Measurements from ENCODE around the gene VPREB1.
"Not testable (repeated sequence)": the region's sequence is repeated elsewhere in the genome, so short reads cannot be mapped to it uniquely, and the experiment has no call there.

The VPREB1 gene

GRCh38 chr22:22214819-22215329 is 29.7 kb upstream of the VPREB1 start:
- DNase-seq (ENCODE audit: low spot score) = no peak

- no peak for DNase-seq (ENCODE audit: low spot score)
Measured at GRCh38 chr22:22215659-22216449, 28.7 kb upstream of the VPREB1 start.

GRCh38 chr22:22216450-22216959 is 28.1 kb upstream of the VPREB1 start:
- no peak for DNase-seq (ENCODE audit: low spot score)

- no peak for DNase-seq (ENCODE audit: low spot score)
Measured at GRCh38 chr22:22218302-22218701, 26.3 kb upstream of the VPREB1 start.

- DNase-seq (ENCODE audit: low spot score) = no peak
Measured at GRCh38 chr22:22219140-22219996, 25.2 kb upstream of the VPREB1 start.

- DNase-seq (ENCODE audit: low spot score) = not testable (repeated sequence)
Measured at GRCh38 chr22:22221043-22221442, 23.5 kb upstream of the VPREB1 start.

GRCh38 chr22:22226448-22227187 is 18.0 kb upstream of the VPREB1 start:
- DNase-seq (ENCODE audit: low spot score) = no peak

DNA sequence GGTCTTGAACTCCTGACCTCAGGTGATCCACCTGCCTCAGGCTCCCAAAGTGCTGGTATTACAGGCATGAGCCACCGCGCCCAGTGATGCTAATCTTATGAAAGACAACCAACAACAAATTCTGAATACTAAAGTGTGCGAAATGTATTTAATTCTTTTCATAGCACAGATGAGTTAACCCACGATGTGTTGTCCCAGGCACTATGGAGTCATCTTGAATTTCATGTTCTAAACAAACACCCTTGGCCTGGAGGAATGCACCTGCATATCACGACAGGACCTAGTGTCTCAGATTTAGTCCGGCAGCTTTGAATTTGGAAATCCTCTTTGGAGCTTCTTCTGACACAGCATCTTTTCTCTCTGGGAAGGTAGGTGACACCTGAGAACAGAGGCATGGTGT is 16.2 kb upstream of the VPREB1 start:
- DNase-seq (ENCODE audit: low spot score) = no peak

GRCh38 chr22:22228921-22229320 is 15.7 kb upstream of the VPREB1 start:
- no peak for DNase-seq (ENCODE audit: low spot score)

DNA sequence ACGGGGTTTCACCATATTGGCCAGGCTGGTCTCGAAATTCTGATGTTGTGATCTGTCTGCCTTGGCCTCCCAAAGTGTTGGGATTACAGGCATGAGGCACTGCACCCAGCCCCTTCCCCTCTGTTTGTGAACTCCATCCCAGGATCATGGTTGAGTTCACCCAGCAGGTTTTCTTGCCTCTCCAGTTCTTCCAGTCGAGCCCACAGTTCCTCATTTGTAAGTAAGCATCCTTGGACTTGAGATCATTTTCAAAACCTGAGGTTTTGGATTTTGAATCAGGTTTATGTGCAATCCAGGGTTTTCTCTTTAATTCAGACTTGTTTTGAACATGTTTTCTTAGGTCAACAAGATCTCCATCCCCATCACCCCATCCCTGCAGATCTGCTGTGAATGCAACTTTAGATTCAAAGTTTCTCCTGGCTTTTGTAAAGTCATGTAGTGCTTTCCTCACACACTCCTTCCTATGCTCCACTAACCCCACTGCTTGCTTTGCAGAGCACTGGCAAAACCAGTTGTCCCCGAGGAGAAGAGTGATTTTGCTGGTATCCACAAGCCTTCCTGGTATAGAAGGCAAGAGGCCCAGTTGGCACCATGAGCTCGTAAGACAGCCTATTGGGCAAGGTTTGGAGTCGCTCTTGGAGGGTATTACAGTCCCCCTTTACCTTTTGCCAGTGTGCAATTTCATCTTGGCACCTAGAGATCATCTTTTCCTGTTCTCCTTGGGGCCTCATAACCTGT is 14.7 kb upstream of the VPREB1 start:
- no peak for DNase-seq (ENCODE audit: low spot score)

DNA sequence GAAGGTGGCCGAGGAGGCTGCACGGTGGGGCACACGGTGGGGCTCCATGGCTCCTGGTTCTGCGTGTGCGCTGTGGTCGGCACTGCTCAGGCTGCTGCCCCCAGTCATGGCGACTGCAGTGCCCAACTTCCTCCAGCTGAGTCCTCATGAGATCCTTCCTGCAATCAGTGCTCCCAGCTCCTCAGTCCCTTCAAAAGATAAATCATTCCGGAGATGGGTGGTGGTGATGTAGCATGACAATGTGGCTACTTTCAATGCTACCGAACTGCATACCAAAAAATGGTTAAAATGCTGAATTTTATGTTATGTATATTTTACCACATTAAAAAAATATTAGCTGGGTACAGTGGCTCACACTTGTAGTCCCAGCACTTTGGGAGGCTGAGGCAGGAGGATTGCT is 14.1 kb upstream of the VPREB1 start:
- no peak for DNase-seq (ENCODE audit: low spot score)

DNA sequence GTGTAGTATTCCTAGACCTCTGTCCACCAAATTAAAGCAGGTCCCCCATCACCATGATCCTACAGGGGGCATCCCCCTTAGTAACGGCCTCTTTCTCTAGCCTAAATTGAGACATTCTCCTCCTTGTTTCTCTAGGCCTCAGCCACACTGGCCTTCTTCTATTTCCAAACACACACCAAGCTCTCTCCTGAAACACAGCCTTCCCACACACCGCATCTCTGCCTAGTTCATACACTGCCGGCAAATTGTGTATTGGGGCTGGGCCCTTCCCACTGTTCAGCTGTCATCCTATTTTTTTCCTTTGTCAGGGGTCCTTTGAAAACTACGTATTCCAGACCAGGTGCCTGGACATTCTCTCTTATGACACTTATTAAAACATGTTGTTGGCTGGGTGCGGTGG is 11.5 kb upstream of the VPREB1 start:
- DNase-seq (ENCODE audit: low spot score) = no peak

DNA sequence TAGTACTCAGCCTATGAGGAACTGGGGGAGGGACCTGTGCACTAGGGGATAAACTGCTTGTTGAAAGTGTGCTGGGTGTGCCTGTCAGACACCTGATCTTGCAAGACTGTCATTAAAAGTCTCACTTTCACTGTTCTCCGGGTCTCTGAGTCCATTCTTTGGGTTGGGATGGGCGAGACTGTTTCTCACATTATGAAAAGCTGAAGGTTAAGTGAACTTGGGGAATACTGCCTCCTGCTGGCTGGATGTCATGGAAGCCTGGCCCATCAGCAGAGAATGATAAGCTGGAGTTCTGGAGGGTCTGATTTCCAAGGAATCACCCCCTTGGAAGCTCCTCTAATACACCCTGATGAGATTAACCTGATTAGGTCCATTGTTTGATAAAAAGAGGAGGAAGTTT is 9.0 kb upstream of the VPREB1 start:
- DNase-seq (ENCODE audit: low spot score) = peak; percentile 9

GRCh38 chr22:22237521-22237920 is 7.1 kb upstream of the VPREB1 start:
- DNase-seq (ENCODE audit: low spot score) = no peak

DNA sequence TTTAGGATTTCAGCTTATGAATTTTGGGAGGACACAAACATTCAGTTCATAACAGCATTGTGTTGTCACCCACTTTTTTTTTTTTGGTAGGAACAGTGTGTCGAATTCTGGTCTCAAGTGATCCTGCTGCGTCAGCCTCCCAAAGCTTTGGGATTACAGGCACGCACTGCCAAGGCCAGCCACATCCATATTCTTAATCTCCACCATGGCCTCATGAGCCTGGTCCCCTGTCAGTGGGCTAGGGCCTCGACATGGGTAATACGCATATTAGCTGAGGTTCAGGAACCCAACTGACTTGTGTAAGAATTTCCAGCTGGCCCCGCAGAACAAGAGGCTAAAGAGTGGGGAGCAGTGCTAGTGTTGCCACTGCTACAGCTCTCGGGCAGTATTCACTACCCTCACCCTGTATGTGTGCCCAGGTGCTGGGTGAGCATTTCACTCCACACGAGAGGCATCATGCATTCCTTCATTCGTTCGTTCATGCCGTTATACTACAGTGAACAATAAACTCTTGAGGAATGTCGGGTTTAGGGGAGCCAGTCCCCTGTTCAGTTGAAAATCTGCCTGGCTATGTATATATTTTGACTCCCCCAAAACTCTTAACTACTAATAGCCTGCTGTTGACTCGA is 5.2 kb upstream of the VPREB1 start:
- no peak for DNase-seq (ENCODE audit: low spot score)

GRCh38 chr22:22241554-22241898 is 3.1 kb upstream of the VPREB1 start:
- no peak for DNase-seq (ENCODE audit: low spot score)

DNA sequence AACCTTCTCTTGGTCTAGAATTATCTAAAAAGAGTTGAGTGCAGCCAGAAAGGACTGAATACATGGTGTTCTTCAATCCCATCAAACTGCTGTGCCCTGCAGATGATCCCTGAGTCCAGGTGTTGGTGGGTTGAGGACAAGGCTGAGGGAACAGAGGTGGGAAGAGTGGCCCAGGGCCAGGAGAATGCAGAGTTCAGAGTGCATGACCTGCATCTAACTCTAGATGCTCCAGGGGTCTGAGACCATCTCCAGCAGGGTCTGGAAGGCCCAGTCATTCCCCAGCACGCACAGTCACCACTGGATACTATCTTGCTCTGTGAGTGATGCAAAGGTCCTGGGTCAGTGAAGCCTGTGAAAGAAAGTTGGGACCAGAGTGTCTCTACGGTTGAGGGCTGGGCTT is 2.1 kb upstream of the VPREB1 start:
- DNase-seq (ENCODE audit: low spot score) = no peak

- no peak for DNase-seq (ENCODE audit: low spot score)
Measured at GRCh38 chr22:22243033-22243680, 1.4 kb upstream of the VPREB1 start.

- DNase-seq (ENCODE audit: low spot score) = no peak
Measured at GRCh38 chr22:22245256-22245909, 797 bp downstream of the VPREB1 start.

DNA sequence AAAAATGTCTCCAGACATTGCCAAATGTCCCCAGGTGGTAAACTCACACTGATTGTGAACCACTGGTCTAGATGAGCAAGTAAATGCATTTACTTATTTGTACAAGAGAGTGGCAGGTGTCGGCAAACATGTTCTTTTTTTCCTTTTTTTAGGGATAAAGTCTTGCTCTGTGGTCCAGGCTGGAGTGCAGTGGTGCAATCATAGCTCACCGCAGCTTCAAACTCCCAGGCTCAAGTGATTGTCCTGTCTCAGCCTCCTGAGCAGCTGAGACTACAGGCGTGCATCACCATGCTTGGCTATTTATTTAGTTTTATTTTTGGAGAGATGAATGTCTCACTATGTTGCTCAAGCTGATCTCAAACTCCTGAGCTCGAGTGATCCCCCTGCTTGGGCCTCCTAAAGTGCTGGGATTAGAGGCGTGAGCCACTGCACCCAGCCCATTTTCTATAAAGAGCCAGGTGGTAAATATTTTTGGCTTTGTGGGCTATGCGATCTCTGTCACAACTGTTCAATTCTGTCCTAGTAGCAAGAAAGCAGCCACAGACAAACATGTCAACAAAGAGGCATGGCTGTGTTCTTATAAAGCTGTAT is 1.4 kb downstream of the VPREB1 start:
- no peak for DNase-seq (ENCODE audit: low spot score)

Measured in cerebellar cortex (tissue), 1 donor.